Smooth muscle cell (in vitro differentiated cells): Measurements from ENCODE around the gene EFL1. TPM values are rescaled to one million over a fixed set of nuclear protein-coding genes. Genes with fewer than 3 reads are reported as not detected.
"Not testable (repeated sequence)": the region's sequence is repeated elsewhere in the genome, so short reads cannot be mapped to it uniquely, and the experiment has no call there.

ENCODE experiments used
- DNase-seq: peaks from one replicate; lab custom pipeline; 2025; ENCODE audit not compliant: unreplicated experiment; lab: John Stamatoyannopoulos, UW
- H2AFZ ChIP-seq: fragments of 200-600 bp; sonication (generic); 2 replicates; pipeline ENCODE4 v1.6.0; 2016; ENCODE audit warnings: antibody characterized with exemption, low read depth, mild to moderate bottlenecking
- H3F3A ChIP-seq: fragments of 200-600 bp; sonication (generic); 2 replicates; pipeline ENCODE4 v1.6.0; 2017; ENCODE audit warnings: antibody characterized with exemption, low read depth
- H3K27ac ChIP-seq: fragments of 200-600 bp; sonication (generic); 2 replicates; pipeline ENCODE4 v1.5.1; 2016; ENCODE audit warnings: low read depth, mild to moderate bottlenecking
- H3K27me3 ChIP-seq: fragments of 200-600 bp; sonication (generic); 2 replicates; pipeline ENCODE4 v1.6.1; 2016; ENCODE audit warnings: low read depth, mild to moderate bottlenecking
- H3K36me3 ChIP-seq: fragments of 200-600 bp; sonication (generic); 2 replicates; pipeline ENCODE4 v1.5.1; 2016; ENCODE audit warnings: low read depth
- H3K4me1 ChIP-seq: fragments of 200-600 bp; sonication (generic); 2 replicates; pipeline ENCODE4 v1.5.1; 2016; ENCODE audit warnings: low read depth
- H3K4me2 ChIP-seq: fragments of 200-600 bp; sonication (generic); 2 replicates; pipeline ENCODE4 v1.6.0; 2016; ENCODE audit warnings: mild to moderate bottlenecking
- H3K4me3 ChIP-seq: fragments of 200-600 bp; sonication (generic); 2 replicates; pipeline ENCODE4 v1.5.1; 2016; ENCODE audit warnings: mild to moderate bottlenecking
- H3K79me2 ChIP-seq: fragments of 200-600 bp; sonication (generic); 2 replicates; pipeline ENCODE4 v1.6.0; 2016; ENCODE audit warnings: low read depth, mild to moderate bottlenecking
- H3K9ac ChIP-seq: fragments of 200-600 bp; sonication (generic); 2 replicates; pipeline ENCODE4 v1.6.0; 2016; ENCODE audit warnings: low read depth
- H3K9me3 ChIP-seq: fragments of 200-600 bp; sonication (generic); replicated peaks from 2 replicates; pipeline ENCODE4 v1.5.1; 2016; ENCODE audit warnings: low read depth
- H4K20me1 ChIP-seq: fragments of 200-600 bp; sonication (generic); 2 replicates; pipeline ENCODE4 v1.6.0; 2016; ENCODE audit warnings: low read depth
- WGBS: methylation state at CpG from one replicate; pipeline ENCODE4 v1.1.7; 2016; ENCODE audit warnings: low lambda C conversion rate; 5-methylcytosine and 5-hydroxymethylcytosine counted together
- polyA plus RNA-seq: library from polyadenylated mRNA; unstranded; fragments of >200 nt; fragmentation: Nextera tagmentation; extraction: Ambion mirVana; gene quantifications from 2 replicates; pipeline ENCODE4 v1.2.1, GENCODE V29; 2016
- total RNA-seq: library from RNA; depleted of rRNA; stranded (reverse); fragments of >200 nt; gene quantifications from 2 replicates; pipeline ENCODE4 v1.2.3, GENCODE V29; 2014
- TF ChIP-seq, protein P1 (sequence below): fragments of 200-600 bp; sonication (generic); IDR thresholded peaks from 2 replicates; pipeline ENCODE4 v1.5.1; 2017; ENCODE audit warnings: borderline replicate concordance, mild to moderate bottlenecking, antibody characterized with exemption; ENCODE audit not compliant: insufficient read depth, poor library complexity, severe bottlenecking

Gene EFL1
- total and polyA plus RNA-seq, 2 experiments from 2014 or later = 4.5 to 12.8 TPM

DNA sequence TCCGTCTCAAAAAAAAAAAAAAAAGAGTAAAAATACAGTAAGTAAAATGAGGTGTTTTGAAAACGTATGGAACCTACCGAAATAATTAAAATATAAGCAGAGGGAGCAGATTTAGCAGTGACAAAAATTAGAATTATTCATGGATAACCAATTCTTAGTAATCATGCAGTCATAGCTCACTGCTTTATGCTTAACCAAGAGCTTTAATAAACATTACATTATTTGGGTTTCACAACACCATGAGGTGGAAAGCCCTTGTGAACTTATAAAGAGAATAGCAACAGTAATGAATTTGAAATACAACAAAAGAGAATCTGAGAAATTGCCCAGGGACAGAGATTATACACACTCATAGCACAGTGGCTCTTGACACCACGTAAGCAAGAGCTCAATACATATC lies 70.1 kb downstream of the EFL1 start:
- DNase-seq = not testable (repeated sequence)
- 94% methylated on average over 4 of the region's 4 CpGs for WGBS

DNA sequence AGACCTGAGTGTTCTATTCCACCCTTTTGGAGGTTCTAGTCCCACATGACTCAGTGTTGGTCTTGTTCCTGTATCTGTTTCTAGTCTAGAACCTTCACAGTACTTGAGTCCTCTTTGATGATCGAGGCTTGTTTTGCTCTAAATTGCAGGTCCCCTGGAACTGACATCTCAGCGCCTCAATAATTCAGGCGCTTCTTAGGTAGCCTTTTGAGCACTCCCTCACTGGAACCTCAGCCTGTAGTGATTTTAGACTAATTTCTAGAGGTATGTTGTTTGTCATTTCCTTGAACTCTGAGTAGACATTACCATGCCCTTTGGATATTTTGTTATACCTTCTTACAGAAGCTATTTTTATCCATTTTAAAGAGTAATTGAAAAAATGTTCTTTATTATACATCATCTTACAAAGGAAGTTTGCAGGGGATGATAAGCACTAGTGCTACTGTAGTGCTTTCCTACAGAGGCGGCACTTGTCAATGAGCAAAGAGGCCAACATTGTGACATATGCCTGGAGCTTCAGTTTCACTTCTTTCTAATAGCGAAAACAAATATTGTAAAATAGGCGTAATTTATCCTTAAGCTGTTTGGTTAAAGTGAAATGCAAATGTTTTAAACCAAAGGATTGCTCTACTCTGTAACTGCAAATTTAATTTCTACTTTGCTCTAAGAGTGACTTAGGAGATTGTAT lies 75.7 kb downstream of the EFL1 start:
- WGBS = 98% methylated on average over 6 of the region's 6 CpGs
- Histone ChIP-seq H3K27me3 (no peaks in the 10 kb centered on the region), H3F3A (no peaks in the 10 kb centered on the region), H4K20me1 (no peaks in the 10 kb centered on the region), H3K9ac (no peak overlapping the region), H3K4me3 (no peak overlapping the region), H3K9me3 (no peaks in the 10 kb centered on the region), H3K4me1 (no peaks in the 10 kb centered on the region), H3K79me2 (no peaks in the 10 kb centered on the region), H3K27ac (no peak overlapping the region), H3K36me3 (no peaks in the 10 kb centered on the region), H2AFZ (no peak overlapping the region), H3K4me2 (no peak overlapping the region)
- TF ChIP-seq, protein P1, sequence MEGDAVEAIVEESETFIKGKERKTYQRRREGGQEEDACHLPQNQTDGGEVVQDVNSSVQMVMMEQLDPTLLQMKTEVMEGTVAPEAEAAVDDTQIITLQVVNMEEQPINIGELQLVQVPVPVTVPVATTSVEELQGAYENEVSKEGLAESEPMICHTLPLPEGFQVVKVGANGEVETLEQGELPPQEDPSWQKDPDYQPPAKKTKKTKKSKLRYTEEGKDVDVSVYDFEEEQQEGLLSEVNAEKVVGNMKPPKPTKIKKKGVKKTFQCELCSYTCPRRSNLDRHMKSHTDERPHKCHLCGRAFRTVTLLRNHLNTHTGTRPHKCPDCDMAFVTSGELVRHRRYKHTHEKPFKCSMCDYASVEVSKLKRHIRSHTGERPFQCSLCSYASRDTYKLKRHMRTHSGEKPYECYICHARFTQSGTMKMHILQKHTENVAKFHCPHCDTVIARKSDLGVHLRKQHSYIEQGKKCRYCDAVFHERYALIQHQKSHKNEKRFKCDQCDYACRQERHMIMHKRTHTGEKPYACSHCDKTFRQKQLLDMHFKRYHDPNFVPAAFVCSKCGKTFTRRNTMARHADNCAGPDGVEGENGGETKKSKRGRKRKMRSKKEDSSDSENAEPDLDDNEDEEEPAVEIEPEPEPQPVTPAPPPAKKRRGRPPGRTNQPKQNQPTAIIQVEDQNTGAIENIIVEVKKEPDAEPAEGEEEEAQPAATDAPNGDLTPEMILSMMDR = no peak
- no peak for DNase-seq

More for the DNA sequence above, 70.1 kb downstream of the EFL1 start:
- not testable (repeated sequence) for H3K4me1 ChIP-seq, H3K79me2 ChIP-seq, H3K9ac ChIP-seq, H4K20me1 ChIP-seq, H3F3A ChIP-seq, H3K4me3 ChIP-seq, H3K27me3 ChIP-seq, H2AFZ ChIP-seq, H3K36me3 ChIP-seq, H3K4me2 ChIP-seq, H3K9me3 ChIP-seq, H3K27ac ChIP-seq

DNA sequence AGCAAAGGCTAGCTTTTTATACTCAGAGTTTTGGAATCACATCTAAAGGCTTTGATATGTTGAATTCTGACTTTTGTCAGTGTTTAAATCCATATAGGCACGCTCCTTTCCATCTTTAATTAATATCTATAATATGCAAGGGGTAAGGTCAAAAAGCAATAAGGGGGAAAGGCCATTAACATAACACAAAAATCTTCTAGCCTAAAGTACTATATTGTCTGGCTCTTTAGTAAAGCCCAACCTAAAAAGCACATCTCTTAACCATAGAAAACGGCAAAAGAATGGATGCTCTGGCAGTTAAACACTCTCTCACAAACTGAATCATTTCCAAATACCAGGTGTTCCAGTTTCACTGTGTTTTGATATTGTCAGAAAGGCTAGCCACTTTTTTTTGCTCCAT lies 76.4 kb downstream of the EFL1 start:
- WGBS = 97% methylated on average over 2 of the region's 2 CpGs
- H3K4me1 ChIP-seq = no peaks in the 10 kb centered on the region
- H3K79me2 ChIP-seq = no peaks in the 10 kb centered on the region

DNA sequence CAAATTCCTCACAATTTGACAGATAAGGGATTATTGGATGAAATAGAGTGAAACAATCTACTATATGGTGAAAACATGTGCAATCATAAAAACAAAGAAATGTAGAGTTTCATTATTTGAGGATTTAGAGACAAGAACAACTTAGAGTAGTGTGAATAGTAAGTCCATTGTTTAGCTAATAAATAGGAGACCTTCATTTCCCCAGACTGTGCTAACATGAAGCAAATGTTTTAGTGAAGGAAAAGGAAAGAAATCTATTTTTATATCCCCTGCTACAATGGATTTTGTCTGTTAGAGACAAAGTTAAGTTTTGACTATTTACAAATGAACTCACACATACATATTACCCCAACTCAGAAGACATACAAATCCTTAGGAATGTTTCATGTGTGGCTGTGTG lies 77.8 kb downstream of the EFL1 start:
- Histone ChIP-seq H3K27ac (no peak overlapping the region), H3K36me3 (no peaks in the 10 kb centered on the region), H3K9ac (no peak overlapping the region), H3K27me3 (no peaks in the 10 kb centered on the region), H4K20me1 (no peaks in the 10 kb centered on the region), H3K79me2 (no peaks in the 10 kb centered on the region), H3F3A (no peaks in the 10 kb centered on the region), H3K4me3 (no peak overlapping the region), H2AFZ (no peak overlapping the region), H3K9me3 (no peaks in the 10 kb centered on the region), H3K4me2 (no peak overlapping the region), H3K4me1 (no peaks in the 10 kb centered on the region)
- TF ChIP-seq, protein P1 = no peak
- DNase-seq = no peak

More for the DNA sequence above, 76.4 kb downstream of the EFL1 start:
- no peak for DNase-seq
- no peaks in the 10 kb centered on the region for H3K27me3 ChIP-seq
- H3K36me3 ChIP-seq = no peaks in the 10 kb centered on the region
- no peak overlapping the region for H3K27ac ChIP-seq
- H3K4me3 ChIP-seq = no peak overlapping the region
- no peaks in the 10 kb centered on the region for H3F3A ChIP-seq
- TF ChIP-seq, protein P1 = no peak
- no peak overlapping the region for H3K4me2 ChIP-seq
- no peak overlapping the region for H2AFZ ChIP-seq
- no peak overlapping the region for H3K9ac ChIP-seq
- no peaks in the 10 kb centered on the region for H4K20me1 ChIP-seq
- H3K9me3 ChIP-seq = no peaks in the 10 kb centered on the region
